ENCODE measurements around the gene GPALPP1. TPM values are rescaled to one million over a fixed set of nuclear protein-coding genes. Genes with fewer than 3 reads are reported as not detected.
A peak's percentile ranks its signal among the peaks of the same experiment; 100 is the strongest.

Gene GPALPP1
- polyA plus RNA-seq, 2 of the 4 experiments (the other 2 are of a cell fraction) = 13.4 to 21.0 TPM

DNA sequence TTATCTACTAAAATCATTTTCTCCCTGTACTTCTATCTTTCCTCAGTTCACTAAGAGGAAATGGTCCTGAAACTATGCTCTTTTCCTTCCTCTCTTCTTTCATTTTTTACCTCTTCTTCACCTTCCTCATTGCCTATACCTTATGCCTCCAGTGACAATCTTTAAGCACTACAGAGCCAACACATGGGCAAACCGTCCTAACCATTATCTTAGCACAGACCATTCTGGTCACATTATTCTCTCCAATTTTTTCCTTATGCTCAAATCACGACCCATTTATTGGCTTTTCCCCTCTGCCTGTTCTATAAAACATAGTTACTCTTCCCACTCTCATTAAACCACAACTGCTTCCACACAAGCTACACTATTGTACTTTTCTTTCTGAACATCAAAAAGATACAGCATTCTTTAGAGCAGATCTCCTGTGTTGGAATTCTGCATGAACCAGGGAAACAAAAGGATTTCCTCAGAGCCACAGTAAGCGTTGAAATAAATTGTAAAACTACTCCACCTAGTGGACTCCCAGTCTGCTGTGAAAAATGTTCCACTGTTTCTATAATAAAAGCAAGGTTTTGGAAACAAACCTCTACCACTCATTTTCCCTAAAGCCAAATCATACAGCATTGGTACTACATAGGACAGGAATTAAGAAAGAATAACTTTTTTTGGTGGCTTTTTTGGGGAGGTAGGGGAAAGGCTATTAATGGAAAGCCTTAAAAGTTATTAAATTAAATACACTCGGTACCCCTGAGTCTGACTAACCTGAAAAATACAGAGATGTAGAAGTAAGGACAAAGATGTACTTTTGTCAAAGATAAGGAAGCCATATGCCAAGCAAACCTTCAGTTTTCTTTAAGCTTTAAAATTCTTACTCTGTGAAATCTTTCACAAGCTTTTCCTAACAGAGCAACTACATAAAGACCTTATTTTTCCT lies 19.5 kb upstream of the GPALPP1 start:
- Histone ChIP-seq H3K9me3 (no peaks in the 10 kb centered on the region; the same call in 2 of the 3 replicates), H3K4me1 (peaks cover 26% of the 10 kb centered on the region), H3K27ac (peak overlapping the region; percentile 49 to 56; a peak in 3 of 6 replicates), H3K4me3 (no peak overlapping the region), H3K4me2 (0 out of 3 replicates have a peak overlapping the region, but pooled peaks have one; percentile 40)
- DNase-seq (ENCODE audit: low read depth in 1 of 2, low spot score in 1 of 2) = peak; percentile 13 to 35
- no peak for FAIRE-seq
- TF ChIP-seq HOXA7 (CRISPR knock-in tag; IDR thresholded peaks at IDR 0.05) (no peak), RNF2 (IDR thresholded peaks at IDR 0.05; ENCODE audit: borderline replicate concordance, low read depth) (no peak), EHF (CRISPR knock-in tag; IDR thresholded peaks at IDR 0.05) (no peak), MAZ (IDR thresholded peaks at IDR 0.05; ENCODE audit: borderline replicate concordance, low read depth, low read length) (no peak), EP300 (IDR thresholded peaks at IDR 0.05) (no peak), KDM1A (IDR thresholded peaks at IDR 0.05; ENCODE audit: low read depth) (no peak), CEBPB (IDR thresholded peaks at IDR 0.05) (no peak), ZSCAN20 (CRISPR knock-in tag; IDR thresholded peaks at IDR 0.05) (no peak), SMC3 (IDR thresholded peaks at IDR 0.05) (peak; percentile 80), RAD21 (conservative IDR thresholded peaks at IDR 0.05 in 1 of 2, IDR thresholded peaks at IDR 0.05 in 1 of 2) (peak; percentile 78 to 86), POLR2AphosphoS2 (conservative IDR thresholded peaks at IDR 0.05; ENCODE audit: low read length) (no peak), HDAC2 (IDR thresholded peaks at IDR 0.05) (no peak), ZFP36 (IDR thresholded peaks at IDR 0.05; ENCODE audit: borderline replicate concordance, partially characterized antibody) (no peak), GATA3 (IDR thresholded peaks at IDR 0.05; ENCODE audit: borderline replicate concordance) (no peak), SREBF2 (IDR thresholded peaks at IDR 0.05) (no peak), ESRRA (IDR thresholded peaks at IDR 0.05; ENCODE audit: borderline replicate concordance, low read length) (no peak), JUNB (IDR thresholded peaks at IDR 0.05) (no peak), TFCP2L1 (CRISPR knock-in tag; IDR thresholded peaks at IDR 0.05) (no peak), ZNF302 (CRISPR knock-in tag; IDR thresholded peaks at IDR 0.05) (no peak), FOSB (CRISPR knock-in tag; IDR thresholded peaks at IDR 0.05) (no peak)
- TF ChIP-seq, protein P1, sequence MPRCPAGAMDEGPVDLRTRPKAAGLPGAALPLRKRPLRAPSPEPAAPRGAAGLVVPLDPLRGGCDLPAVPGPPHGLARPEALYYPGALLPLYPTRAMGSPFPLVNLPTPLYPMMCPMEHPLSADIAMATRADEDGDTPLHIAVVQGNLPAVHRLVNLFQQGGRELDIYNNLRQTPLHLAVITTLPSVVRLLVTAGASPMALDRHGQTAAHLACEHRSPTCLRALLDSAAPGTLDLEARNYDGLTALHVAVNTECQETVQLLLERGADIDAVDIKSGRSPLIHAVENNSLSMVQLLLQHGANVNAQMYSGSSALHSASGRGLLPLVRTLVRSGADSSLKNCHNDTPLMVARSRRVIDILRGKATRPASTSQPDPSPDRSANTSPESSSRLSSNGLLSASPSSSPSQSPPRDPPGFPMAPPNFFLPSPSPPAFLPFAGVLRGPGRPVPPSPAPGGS (IDR thresholded peaks at IDR 0.05) = no peak
- TF ChIP-seq, protein P2, sequence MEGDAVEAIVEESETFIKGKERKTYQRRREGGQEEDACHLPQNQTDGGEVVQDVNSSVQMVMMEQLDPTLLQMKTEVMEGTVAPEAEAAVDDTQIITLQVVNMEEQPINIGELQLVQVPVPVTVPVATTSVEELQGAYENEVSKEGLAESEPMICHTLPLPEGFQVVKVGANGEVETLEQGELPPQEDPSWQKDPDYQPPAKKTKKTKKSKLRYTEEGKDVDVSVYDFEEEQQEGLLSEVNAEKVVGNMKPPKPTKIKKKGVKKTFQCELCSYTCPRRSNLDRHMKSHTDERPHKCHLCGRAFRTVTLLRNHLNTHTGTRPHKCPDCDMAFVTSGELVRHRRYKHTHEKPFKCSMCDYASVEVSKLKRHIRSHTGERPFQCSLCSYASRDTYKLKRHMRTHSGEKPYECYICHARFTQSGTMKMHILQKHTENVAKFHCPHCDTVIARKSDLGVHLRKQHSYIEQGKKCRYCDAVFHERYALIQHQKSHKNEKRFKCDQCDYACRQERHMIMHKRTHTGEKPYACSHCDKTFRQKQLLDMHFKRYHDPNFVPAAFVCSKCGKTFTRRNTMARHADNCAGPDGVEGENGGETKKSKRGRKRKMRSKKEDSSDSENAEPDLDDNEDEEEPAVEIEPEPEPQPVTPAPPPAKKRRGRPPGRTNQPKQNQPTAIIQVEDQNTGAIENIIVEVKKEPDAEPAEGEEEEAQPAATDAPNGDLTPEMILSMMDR (IDR thresholded peaks at IDR 0.05) = peak; percentile 69
- TF ChIP-seq, protein P3, sequence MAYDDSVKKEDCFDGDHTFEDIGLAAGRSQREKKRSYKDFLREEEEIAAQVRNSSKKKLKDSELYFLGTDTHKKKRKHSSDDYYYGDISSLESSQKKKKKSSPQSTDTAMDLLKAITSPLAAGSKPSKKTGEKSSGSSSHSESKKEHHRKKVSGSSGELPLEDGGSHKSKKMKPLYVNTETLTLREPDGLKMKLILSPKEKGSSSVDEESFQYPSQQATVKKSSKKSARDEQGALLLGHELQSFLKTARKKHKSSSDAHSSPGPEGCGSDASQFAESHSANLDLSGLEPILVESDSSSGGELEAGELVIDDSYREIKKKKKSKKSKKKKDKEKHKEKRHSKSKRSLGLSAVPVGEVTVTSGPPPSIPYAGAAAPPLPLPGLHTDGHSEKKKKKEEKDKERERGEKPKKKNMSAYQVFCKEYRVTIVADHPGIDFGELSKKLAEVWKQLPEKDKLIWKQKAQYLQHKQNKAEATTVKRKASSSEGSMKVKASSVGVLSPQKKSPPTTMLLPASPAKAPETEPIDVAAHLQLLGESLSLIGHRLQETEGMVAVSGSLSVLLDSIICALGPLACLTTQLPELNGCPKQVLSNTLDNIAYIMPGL (CRISPR knock-in tag; IDR thresholded peaks at IDR 0.05; ENCODE audit: borderline replicate concordance) = no peak
- TF ChIP-seq, protein P4, sequence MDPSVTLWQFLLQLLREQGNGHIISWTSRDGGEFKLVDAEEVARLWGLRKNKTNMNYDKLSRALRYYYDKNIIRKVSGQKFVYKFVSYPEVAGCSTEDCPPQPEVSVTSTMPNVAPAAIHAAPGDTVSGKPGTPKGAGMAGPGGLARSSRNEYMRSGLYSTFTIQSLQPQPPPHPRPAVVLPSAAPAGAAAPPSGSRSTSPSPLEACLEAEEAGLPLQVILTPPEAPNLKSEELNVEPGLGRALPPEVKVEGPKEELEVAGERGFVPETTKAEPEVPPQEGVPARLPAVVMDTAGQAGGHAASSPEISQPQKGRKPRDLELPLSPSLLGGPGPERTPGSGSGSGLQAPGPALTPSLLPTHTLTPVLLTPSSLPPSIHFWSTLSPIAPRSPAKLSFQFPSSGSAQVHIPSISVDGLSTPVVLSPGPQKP (IDR thresholded peaks at IDR 0.05; ENCODE audit: low read depth, low read length) = no peak
- TF ChIP-seq, protein P5, sequence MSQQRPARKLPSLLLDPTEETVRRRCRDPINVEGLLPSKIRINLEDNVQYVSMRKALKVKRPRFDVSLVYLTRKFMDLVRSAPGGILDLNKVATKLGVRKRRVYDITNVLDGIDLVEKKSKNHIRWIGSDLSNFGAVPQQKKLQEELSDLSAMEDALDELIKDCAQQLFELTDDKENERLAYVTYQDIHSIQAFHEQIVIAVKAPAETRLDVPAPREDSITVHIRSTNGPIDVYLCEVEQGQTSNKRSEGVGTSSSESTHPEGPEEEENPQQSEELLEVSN (IDR thresholded peaks at IDR 0.05; ENCODE audit: borderline replicate concordance, low read depth) = no peak
- TF ChIP-seq, protein P6, sequence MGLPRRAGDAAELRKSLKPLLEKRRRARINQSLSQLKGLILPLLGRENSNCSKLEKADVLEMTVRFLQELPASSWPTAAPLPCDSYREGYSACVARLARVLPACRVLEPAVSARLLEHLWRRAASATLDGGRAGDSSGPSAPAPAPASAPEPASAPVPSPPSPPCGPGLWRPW (IDR thresholded peaks at IDR 0.05) = no peak
- ChIA-PET POLR2A (no interaction called here), CTCF (interaction anchor here (0.7 to 2.8 kb wide), 27 partner anchors 9 to 1064 kb away, joined by 3 to 17 read pairs (median 4); no protein-coding TSS in a partner anchor)
- 46% methylated on average over 4 of the region's 4 CpGs for WGBS (ENCODE audit: missing lambda C conversion rate)
- ATAC-seq = peak; percentile 74 to 75; a peak in 4 of 6 replicates

All from A549 (cell line).